ENCODE data around the gene NSG1.
"Not testable (repeated sequence)": the region's sequence is repeated elsewhere in the genome, so short reads cannot be mapped to it uniquely, and the experiment has no call there.

The NSG1 gene

GRCh38 chr4:4386736-4387392, at the start of gene NSG1:
Gene NSG1, plus strand, starts transcription at chr4:4387102. Its CDS starts 528 bp downstream, at chr4:4387630.
- peak; percentile 32 for DNase-seq

- no peak for DNase-seq
Observed at GRCh38 chr4:4338210-4339001, 48.5 kb upstream of the NSG1 start.

- no peak for DNase-seq
Observed at GRCh38 chr4:4339504-4340085, 47.3 kb upstream of the NSG1 start.

- no peak for DNase-seq
Observed at GRCh38 chr4:4341861-4342650, 44.8 kb upstream of the NSG1 start.

- no peak for DNase-seq
Observed at GRCh38 chr4:4343038-4343437, 43.9 kb upstream of the NSG1 start.

- no peak for DNase-seq
Observed at GRCh38 chr4:4344915-4345527, 41.9 kb upstream of the NSG1 start.

- no peak for DNase-seq
Observed at GRCh38 chr4:4347585-4347984, 39.3 kb upstream of the NSG1 start.

GRCh38 chr4:4348585-4348984, 38.3 kb upstream of the NSG1 start:
- DNase-seq, result not testable (repeated sequence)

GRCh38 chr4:4349867-4350266, 37.0 kb upstream of the NSG1 start:
- DNase-seq, result no peak

GRCh38 chr4:4350909-4351308, 36.0 kb upstream of the NSG1 start:
- no peak for DNase-seq

- DNase-seq, result no peak
Observed at GRCh38 chr4:4355302-4355701, 31.6 kb upstream of the NSG1 start.

GRCh38 chr4:4356106-4357041, 30.5 kb upstream of the NSG1 start:
- DNase-seq, result no peak

- DNase-seq, result no peak
Observed at GRCh38 chr4:4358093-4358854, 28.6 kb upstream of the NSG1 start.

- no peak for DNase-seq
Observed at GRCh38 chr4:4361883-4362282, 25.0 kb upstream of the NSG1 start.

GRCh38 chr4:4362991-4363697, 23.8 kb upstream of the NSG1 start:
- DNase-seq, result no peak

GRCh38 chr4:4364061-4364460, 22.8 kb upstream of the NSG1 start:
- no peak for DNase-seq

- DNase-seq, result no peak
Observed at GRCh38 chr4:4364486-4365208, 22.3 kb upstream of the NSG1 start.

- DNase-seq, result no peak
Observed at GRCh38 chr4:4368809-4369580, 17.9 kb upstream of the NSG1 start.
